Heart left ventricle (tissue), 16 donors: Measurements from ENCODE around the gene AKR7A2. TPM values are rescaled to one million over a fixed set of nuclear protein-coding genes. Genes with fewer than 3 reads are reported as not detected.
A peak's percentile ranks its signal among the peaks of the same experiment; 100 is the strongest.

ENCODE experiments used
- ATAC-seq, 4 donors: fragments of 200-7000 bp; cut with Tn5 transposase; one replicate each; pipeline ENCODE4 v1.9.1; 2020 to 2022; ENCODE audit warnings: moderate library complexity in 4 of 4, mild to moderate bottlenecking in 3 of 4, moderate number of reproducible peaks in 1 of 4
- DNase-seq, 5 donors: peaks; one replicate each; pipeline ENCODE4 v3.0.0-alpha.2; 2020
- H3K27ac ChIP-seq, 12 donors: fragments of 200-600 bp; sonication (generic) in 4 of 12; one replicate each; pipeline versions ENCODE4 v1.5.0 to v1.8.0; 2016 to 2022; ENCODE audit warnings: mild to moderate bottlenecking in 2 of 12
- H3K27me3 ChIP-seq, 9 donors: fragments of 200-600 bp; sonication (generic) in 2 of 9; one replicate each; pipeline versions ENCODE4 v1.5.1 to v1.8.0; 2016 to 2022; ENCODE audit warnings: mild to moderate bottlenecking in 3 of 9
- H3K36me3 ChIP-seq, 9 donors: fragments of 200-600 bp; sonication (generic) in 2 of 9; one replicate each; pipeline versions ENCODE4 v1.5.0 to v1.8.0; 2018 to 2022; ENCODE audit warnings: mild to moderate bottlenecking in 2 of 9
- H3K4me1 ChIP-seq, 12 donors: fragments of 200-600 bp; sonication (generic) in 4 of 12; one replicate each; pipeline versions ENCODE4 v1.5.0 to v1.8.0; 2016 to 2022; ENCODE audit warnings: mild to moderate bottlenecking in 3 of 12
- H3K4me3 ChIP-seq, 12 donors: fragments of 200-600 bp; sonication (generic) in 4 of 12; one replicate each; pipeline versions ENCODE4 v1.5.0 to v1.8.0; 2017 to 2022; ENCODE audit warnings: mild to moderate bottlenecking in 9 of 12, moderate library complexity in 4 of 12
- H3K9me3 ChIP-seq, 12 donors: fragments of 200-600 bp; sonication (generic) in 4 of 12; one replicate each; pipeline versions ENCODE4 v1.5.0 to v1.8.0; 2016 to 2022; ENCODE audit warnings: mild to moderate bottlenecking in 1 of 12
- CTCF ChIP-seq, 12 donors: fragments of 200-600 bp; sonication (generic) in 4 of 12; IDR thresholded peaks; one replicate each; pipeline versions ENCODE4 v1.5.0 to v1.8.0; 2018 to 2022; ENCODE audit warnings: antibody characterized with exemption in 12 of 12, mild to moderate bottlenecking in 5 of 12
- POLR2A ChIP-seq, 2 donors: fragments of 450-650 bp; IDR thresholded peaks; one replicate each; pipeline ENCODE4 v1.6.1; 2017; ENCODE audit warnings: antibody characterized with exemption in 2 of 2, mild to moderate bottlenecking in 2 of 2, moderate library complexity in 2 of 2
- WGBS, 4 donors: extraction: QIAGEN DNeasy Blood & Tissue Kit in 2 of 4; methylation state at CpG; one replicate each; pipeline versions ENCODE4 v1.1.5 to v1.1.7; 2013 to 2018; 5-methylcytosine and 5-hydroxymethylcytosine counted together
- intact Hi-C, 10 donors: fragments of 100-400 bp; cut with DNase I; formaldehyde crosslinking; loops; one replicate each; pipeline versions ENCODE4 v1.11.1 to v1.14.2; 2022
- polyA plus RNA-seq, 2 donors: library from polyadenylated mRNA; stranded (reverse); fragments of 200-250 nt; gene quantifications; one replicate each; pipeline ENCODE4 v1.2.3, GENCODE V29; 2013
- total RNA-seq, 9 donors: library from RNA; depleted of rRNA in 2 of 9; stranded (reverse); fragments of >200 nt in 2 of 9; fragmentation: NEBNext Ultra II Directional in 3 of 9; extraction: Animal tissue kit (Norgen Biotek cat#: 25700) in 3 of 9; gene quantifications; one replicate each; pipeline versions ENCODE4 v1.1.0 to v1.2.4, GENCODE V29; 2016 to 2023
- donor health status: ischemic (EF 13 %, LVEDD 7.1; RV severe dilation, severe dysfunction).
- donor health status: healthy with polysubstance abuse.
- donor health status: DM: no; HTN: yes; CAD: no.
- donor health status: DM: no; HTN: no; CAD: no.
- donor health status: ischemic (EF 25% LVEDD 6.9; RV normal size, moderate dysfunction).
- donor health status: ischemic (EF 25% LVEDD 5.7; RV mildly dilated, moderate dysfunction).
- donor health status: healthy.
- donor health status: DM: yes; HTN: yes; CAD: no.
- donor health status: ischemic (EF 35%, LVEDD 5.7; RV mildly dilated, moderate dysfunction).
- donor health status: nonischemic (EF 11% LVEDD 7.7; RV severe dilation, severe dysfunction).
- donor health status: DM: yes; HTN: yes; CAD: no.
- donor health status: PGD.
- donor health status: ischemic (EF 29% LVEDD 5.4; RV normal size, mild dysfunction).
- donor health status: nonischemic (EF 23%, LVEDD 6.1; RV moderate dilation, normal function).

AKR7A2 gene
- total and polyA plus RNA-seq, 11 donors, result 13.8 to 97.5 (median 41.9) TPM

GRCh38 chr1:19319196-19319595 lies 7.3 kb upstream of the AKR7A2 start:
- ATAC-seq, result no peak
- Histone ChIP-seq H3K27ac (no peak overlapping the region), H3K27me3 (no peaks in the 10 kb centered on the region), H3K4me3 (no peak overlapping the region), H3K4me1 (peaks cover 0 to 12% (median 0%) of the 10 kb centered on the region in 12 donors), H3K36me3 (peaks cover 0 to 43% (median 31%) of the 10 kb centered on the region in 9 donors), H3K9me3 (no peaks in the 10 kb centered on the region)
- no peak for DNase-seq
- intact Hi-C loops, result loop anchor here in 1 of 10 donors (10.0 kb wide), 1 partner anchor 414 kb away; the partner anchor contains the start of gene ALDH4A1
- WGBS, 4 donors, result 82 to 94% (median 89%) methylated on average over 3 of the region's 3 CpGs
- no peak for TF ChIP-seq CTCF (IDR thresholded peaks at IDR 0.05)
- TF ChIP-seq POLR2A (IDR thresholded peaks at IDR 0.05), result no peak

- 80 to 85% (median 82%) methylated on average over 10 to 13 of the region's 13 CpGs for WGBS, 4 donors
- Histone ChIP-seq H3K9me3 (no peaks in the 10 kb centered on the region), H3K27ac (no peak overlapping the region), H3K4me3 (no peak overlapping the region), H3K36me3 (peaks cover 0 to 33% (median 23%) of the 10 kb centered on the region in 9 donors), H3K27me3 (no peaks in the 10 kb centered on the region), H3K4me1 (peaks cover 0 to 24% (median 10%) of the 10 kb centered on the region in 12 donors)
- TF ChIP-seq POLR2A (IDR thresholded peaks at IDR 0.05) (no peak), CTCF (IDR thresholded peaks at IDR 0.05) (no peak)
- DNase-seq (peak in 1 of 5 donors; percentile 49), ATAC-seq (no peak)
- intact Hi-C loops, result loop anchor here in 1 of 10 donors (10.0 kb wide), 1 partner anchor 413 kb away; the partner anchor contains the start of gene ALDH4A1
These were observed 5.4 kb upstream of the AKR7A2 start for GRCh38 chr1:19317126-19317910.

DNA sequence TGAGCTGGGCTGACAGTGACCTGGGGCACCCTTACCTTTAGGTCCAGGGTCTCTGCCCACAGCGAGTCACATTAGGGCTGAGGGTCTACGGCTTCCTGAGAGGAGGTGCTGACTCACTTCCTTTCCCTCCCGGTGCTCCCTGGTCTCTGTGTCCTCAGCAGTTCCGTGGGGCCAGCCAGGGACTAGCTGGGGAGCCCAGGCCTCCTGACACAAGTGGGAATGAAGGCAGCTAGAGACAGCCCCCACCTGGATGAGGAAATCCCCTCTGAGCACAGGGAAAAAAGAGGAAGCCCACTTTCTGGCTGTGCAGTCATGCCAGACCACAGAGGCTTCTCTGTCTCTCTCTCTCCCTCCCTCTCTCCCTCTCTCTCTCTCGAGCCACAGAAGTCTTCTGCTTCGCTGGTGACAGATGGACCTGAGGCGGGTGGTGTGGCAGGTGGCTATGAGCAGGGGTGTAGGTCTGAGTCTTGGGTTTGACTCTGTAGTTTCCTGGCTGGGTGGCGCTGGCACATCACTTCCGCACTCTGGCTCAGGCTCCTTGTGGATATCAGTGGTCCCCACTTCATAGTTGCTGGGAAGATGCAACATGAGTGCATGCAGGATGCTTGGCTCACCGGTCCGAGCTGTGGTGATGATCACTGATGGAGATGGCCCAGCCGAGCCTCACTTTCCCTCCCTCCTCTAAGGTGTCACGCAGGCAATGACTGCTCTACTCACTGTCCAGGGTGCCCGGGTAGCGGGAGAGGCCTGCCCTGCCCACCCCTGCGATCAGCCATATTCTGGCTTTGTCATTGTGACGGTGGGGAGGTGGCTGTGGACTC lies 3.6 kb upstream of the AKR7A2 start:
- no peak for TF ChIP-seq CTCF (IDR thresholded peaks at IDR 0.05)
- TF ChIP-seq POLR2A (IDR thresholded peaks at IDR 0.05), result no peak
- Histone ChIP-seq H3K27ac (no peak overlapping the region), H3K36me3 (peaks cover 0 to 23% (median 18%) of the 10 kb centered on the region in 9 donors), H3K4me1 (peaks cover 0 to 34% (median 18%) of the 10 kb centered on the region in 12 donors), H3K4me3 (no peak overlapping the region), H3K9me3 (no peaks in the 10 kb centered on the region), H3K27me3 (no peaks in the 10 kb centered on the region)
- intact Hi-C loops, result loop anchor here in 1 of 10 donors (10.0 kb wide), 1 partner anchor 411 kb away; the partner anchor contains the start of gene ALDH4A1
- DNase-seq (peak in 1 of 5 donors; percentile 49), ATAC-seq (no peak)
- 73 to 82% (median 76%) methylated on average over 16 to 17 of the region's 17 CpGs for WGBS, 4 donors
